ENCODE measurements around the gene TANGO2.

GRCh38 chr22:20034143-20034542 lies 13.2 kb downstream of the TANGO2 start:
- TF ChIP-seq POLR2A (IDR thresholded peaks at IDR 0.05) (no peak), EP300 (IDR thresholded peaks at IDR 0.05) (no peak), CTCF (IDR thresholded peaks at IDR 0.05) (no peak)
